SK-MEL-5 (cell line): ENCODE results near the gene NELL1. TPM values are rescaled to one million over a fixed set of nuclear protein-coding genes. Genes with fewer than 3 reads are reported as not detected.

Experiments
- DNase-seq: peaks from one replicate; pipeline ENCODE4 v3.0.0-alpha.2; 2016; ENCODE audit warnings: low read depth, low spot score
- in situ Hi-C: cut with HindIII; loops from 2 replicates; pipeline ENCODE4 v1.10.0; 2016; ENCODE audit warnings: low sequenced_read_pairs, high pct_unique_total_duplicates, low pct_unique_long_range_greater_than_20kb
- polyA plus RNA-seq, 2 experiments: library from polyadenylated mRNA; depleted of rRNA; stranded (reverse); fragments of >200 nt; gene quantifications; 2 replicates each; pipeline ENCODE4 v1.2.3, GENCODE V29; 2015
- total RNA-seq: library from RNA; depleted of rRNA; stranded (reverse); fragments of >200 nt; shearing (Covaris generic); gene quantifications from 2 replicates; pipeline ENCODE4 v1.2.3, GENCODE V29; 2014; rRNA removed

The NELL1 gene
- 0.13 TPM in 1 of 2 replicates, not detected in the other for total RNA-seq
- polyA plus RNA-seq (2015; cell fraction: cytosol; rRNA removed): not detected in 2 replicates
- not detected in 2 replicates for polyA plus RNA-seq (2015; cell fraction: nucleus; rRNA removed)

DNA sequence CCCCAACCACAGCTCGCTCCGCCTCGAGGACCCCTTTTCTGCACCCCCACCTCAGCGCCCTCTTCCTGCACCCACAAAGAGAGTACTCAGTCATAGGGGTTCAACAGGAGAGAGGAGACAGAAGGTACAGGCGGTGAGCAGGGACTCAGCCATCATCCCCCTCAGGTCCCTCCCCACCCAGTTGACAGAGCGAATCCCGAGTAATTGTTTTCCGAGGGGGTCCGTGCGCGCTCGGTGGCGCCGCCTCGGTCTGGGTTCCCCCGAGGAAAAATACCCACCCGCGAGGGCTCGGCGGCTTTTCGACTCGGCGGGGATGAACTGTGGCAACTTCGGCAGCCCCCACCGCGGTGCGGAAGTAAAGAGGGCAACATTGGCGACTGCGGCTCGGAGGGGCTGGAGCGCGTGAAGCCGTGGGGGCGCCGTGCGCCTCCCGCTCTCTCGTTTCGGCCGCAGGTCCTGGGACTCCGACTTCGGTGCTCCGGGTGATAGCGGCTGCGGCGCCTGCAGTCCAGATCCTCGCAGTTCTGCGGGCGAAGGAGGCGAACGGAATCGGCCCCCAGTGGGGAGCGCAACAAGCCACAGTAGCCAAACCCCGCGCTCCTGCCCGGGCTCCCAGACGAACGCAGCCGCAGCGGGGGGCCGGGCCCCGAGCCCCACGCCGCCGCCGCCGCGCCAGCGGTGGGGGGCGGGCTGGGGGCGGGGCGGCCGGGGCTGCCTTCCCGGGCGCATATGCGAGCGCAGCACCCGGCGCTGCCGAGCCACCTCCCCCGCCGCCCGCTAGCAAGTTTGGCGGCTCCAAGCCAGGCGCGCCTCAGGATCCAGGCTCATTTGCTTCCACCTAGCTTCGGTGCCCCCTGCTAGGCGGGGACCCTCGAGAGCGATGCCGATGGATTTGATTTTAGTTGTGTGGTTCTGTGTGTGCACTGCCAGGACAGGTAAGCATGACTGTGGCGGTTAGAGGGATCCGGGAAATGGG lies at the start of gene NELL1:
NELL1 (plus strand) TSS at position 743 of the 976 bp plus-strand sequence.
- in situ Hi-C loops: no loop called here

DNA sequence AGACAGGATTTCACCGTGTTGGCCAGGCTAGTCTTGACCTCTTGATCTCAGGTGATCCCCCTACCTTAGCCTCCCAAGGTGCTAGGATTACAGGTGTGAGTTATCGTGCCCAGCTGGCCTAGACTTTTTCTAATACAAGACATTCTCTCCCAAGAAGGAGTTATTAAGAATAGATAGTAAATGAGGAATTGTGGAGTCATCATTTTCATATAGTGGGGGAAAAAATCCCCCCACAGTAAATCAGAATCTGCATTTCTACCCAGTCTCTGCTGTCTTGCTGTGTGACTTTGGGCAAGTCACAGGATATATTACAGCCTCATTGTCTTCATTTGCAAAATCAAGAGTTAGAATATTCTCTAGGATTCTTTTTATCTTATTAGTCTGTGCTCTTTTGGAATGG lies 48.4 kb upstream of the NELL1 start:
- in situ Hi-C loops: no loop called here

More for the DNA sequence above, at the start of gene NELL1:
- DNase-seq: no peak

DNA sequence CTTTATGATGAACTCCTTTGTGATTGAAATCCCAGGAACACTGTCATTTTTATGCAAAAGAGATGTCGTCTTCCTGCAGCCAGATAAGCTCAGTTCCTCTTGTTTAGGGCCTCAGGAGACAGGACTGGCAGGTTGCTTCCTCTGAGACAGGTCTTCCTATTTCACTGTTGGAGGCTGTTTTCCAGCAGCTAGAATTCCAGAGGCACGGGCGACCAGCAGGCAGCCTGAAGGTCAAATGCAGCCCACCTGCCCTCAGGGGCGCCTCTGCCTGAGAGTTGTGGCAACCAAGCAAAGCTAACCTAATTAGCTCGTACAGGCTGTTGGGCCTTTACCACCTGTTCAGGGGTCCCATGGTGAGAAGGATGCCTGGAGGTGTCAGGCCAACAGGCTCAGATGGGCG lies 47.7 kb upstream of the NELL1 start:
- in situ Hi-C loops: no loop called here
- no peak for DNase-seq

More for the DNA sequence above, 48.4 kb upstream of the NELL1 start:
- DNase-seq: no peak

DNA sequence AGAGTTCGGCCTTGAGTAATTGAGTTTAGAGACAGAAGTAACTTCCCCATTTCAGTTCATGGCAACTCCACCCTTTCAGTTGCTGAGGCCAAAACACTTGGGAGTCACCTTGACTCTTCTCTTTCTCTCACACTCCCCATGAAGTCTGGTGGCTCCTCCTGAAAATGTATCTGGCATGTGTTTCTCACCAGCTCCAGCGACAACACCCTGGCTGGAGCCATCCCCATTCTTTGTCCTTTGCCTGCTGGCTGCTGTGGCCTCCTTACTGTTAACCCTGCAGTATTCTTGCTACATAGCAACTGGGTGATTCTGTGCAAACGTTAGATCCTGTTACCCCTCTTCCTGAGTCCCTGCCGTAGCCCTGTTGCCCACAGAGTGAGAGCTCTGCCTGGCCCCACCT lies 46.1 kb upstream of the NELL1 start:
- in situ Hi-C loops: no loop called here
- no peak for DNase-seq

DNA sequence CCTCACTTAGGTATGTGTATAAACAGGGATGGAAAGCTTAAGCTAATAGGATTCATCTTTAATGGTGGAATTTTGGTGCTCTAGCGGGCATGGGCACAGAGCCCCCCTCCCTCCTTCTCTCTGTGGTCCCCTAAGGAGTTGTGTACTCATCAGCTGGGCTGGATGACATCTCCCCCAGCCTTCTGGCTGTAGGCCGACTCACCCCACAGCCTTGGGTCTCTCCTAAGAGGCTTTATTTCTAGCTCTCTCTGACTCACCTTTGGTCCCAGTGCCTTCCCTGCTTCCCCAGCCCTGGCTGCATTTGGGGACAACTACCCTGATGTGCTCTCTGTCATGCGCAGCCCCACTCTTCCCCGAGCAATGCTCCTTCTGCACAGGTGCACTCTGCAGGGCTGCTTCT lies 43.1 kb upstream of the NELL1 start:
- no peak for DNase-seq
- in situ Hi-C loops: no loop called here

DNA sequence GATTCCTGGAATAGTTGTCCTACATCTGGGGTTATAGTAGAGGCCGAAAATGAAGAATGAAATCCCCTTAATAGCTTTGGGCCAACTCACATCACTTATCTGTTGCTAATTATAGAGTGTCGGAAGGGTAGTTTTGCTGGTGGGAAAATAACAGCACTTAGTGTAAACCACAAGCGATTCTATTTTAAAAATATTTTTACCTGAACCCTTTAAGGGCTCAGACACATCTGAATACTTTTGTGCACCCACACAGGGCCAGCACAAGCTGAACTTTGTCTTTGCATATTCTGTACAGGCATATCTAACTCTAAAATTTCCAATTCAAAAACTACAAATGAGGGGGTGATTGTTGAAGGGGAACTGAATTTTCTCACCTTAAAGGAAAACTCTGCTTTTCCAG lies 42.4 kb upstream of the NELL1 start:
- in situ Hi-C loops: no loop called here
- DNase-seq: no peak

DNA sequence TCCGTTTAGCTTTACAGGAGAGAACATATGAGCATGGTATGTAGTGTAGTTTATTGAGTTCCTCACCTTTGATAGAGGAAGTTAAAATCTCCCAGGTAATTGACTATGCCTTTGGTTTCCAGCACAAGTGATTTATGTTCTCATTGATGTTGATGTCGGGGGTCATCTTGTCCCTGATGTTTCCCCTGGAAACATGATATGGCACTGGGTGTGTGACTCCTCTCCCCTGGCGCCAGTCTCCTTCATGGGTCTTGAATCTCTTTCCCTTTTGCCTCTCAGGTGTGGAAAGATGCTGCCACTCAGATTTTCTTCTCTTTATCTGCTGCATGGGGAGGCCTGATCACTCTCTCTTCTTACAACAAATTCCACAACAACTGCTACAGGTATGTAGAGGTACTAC lies 41.7 kb upstream of the NELL1 start:
- in situ Hi-C loops: no loop called here
- no peak for DNase-seq

DNA sequence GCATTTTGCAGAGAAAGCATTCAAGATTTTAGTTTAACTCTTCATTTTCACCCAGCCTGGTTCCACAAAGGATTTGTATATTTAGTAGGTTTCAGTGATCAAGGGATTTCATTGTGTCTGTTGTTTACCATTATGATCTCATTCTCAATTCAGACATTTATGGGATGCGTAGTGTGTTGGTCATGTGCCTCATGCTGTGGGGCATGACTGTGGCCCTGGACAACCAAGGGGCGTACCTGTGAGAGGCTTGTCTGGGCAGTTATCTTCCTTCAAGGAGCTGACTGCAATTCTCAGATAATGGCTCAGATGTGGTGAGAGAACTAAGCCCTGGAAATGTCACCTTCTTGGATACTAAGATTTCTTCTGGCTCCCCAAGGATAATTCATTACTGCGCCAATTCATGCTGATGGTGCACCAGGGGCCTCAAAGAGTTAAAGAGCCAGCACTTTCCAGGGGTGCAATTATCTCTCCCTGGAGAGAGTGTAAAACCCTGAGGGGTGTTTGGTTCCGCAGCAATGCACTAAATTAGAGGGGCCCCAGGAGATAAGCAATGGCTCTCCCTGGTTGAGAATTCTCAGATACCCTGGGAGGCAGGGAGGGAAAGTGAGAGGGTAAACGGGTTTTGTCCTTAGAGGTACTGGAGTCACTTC lies 37.7 kb upstream of the NELL1 start:
- DNase-seq: peak; percentile 40
- in situ Hi-C loops: no loop called here

DNA sequence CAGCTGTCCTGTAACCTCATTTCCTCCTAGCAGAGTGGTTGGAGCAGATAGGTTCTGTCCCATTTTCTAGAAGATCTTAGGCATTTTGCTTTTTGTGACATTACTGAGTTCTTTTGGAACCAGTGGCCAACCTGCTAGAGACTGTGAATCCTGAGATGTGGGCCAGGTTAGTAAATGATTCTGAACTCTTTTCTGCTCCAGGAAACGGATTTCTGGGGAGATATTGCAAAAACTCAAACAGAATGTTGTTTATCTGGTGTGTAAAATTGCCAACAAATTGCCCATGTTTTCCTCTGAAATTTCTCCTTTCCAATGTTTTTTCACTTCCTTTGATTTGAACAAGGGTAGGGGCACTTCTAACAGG lies 37.2 kb upstream of the NELL1 start:
- DNase-seq: no peak
- in situ Hi-C loops: no loop called here

DNA sequence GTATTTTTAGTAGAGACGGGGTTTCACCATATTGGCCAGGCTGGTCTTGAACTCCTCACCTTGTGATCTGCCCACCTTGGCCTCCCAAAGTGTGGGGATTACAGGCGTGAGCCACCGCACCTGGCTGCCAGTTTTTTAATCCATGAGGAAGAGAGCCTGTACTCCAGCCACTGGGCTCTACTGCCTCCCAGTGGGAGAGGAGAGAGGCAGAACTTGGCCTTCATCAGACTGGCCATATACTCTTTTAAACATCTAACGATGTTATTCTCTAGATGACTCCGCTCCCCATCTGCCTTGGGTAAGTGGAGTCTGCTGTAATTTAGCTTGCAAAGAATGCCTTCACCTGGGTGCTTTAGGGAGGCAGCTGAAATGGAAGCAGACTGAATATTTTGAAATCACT lies 35.3 kb upstream of the NELL1 start:
- DNase-seq: peak; percentile 36
- in situ Hi-C loops: no loop called here

DNA sequence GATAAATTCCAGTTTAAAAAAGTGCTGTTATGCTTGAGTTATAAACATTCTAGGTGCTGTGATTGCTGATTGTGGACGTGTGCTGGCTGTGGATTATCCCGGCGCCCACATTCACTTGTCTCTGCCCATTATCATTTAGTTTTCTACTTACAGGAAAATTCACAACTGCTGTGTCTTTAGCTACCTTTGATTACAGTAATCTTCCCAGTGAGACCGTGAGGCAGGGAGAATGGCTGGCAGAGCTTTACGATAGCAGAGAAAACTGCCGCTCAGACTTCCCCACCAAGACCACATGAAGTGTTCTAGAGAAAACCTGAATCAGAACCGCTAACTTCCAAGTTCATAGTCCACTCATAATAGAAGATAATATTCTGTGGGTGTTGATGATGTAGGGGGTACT lies 34.6 kb upstream of the NELL1 start:
- DNase-seq: no peak
- in situ Hi-C loops: no loop called here

DNA sequence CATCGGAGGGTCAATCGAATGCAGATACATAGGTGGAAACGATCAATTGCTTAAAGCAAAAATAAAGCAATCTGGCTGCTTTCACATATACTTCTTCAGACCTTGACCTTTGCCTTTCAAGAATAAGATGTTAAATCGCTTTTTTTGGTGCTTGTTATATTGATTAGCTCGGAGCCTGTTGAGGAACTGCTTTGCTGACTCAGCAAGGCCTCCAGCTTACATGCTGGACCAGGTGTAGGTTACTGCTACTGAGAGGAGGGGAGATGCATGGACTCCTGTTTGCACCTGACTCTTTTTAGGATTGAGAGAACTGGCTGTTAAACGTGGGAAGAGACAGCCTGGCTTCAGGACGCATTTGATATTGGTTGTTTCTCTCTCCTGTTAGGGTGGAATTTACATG lies 31.3 kb upstream of the NELL1 start:
- in situ Hi-C loops: no loop called here
- no peak for DNase-seq

DNA sequence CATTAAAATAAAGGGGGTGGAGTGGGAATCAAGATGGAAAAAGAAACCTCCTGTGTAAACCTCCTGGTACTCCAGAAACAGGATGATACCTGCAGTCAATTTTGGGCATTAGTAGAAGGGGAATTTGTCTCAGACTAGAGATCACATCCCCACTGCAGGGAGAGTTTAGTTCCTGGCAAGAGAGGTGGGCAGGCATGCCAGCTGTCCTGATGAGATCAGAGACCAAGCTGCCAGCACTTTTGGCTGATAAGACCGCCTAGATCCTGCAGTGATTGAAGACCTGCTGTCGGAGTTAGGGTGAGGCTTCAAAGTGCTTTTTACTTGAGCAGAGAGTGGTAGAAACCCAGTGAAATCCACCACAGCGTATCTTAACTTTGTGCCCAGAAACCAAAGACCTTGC lies 29.7 kb upstream of the NELL1 start:
- DNase-seq: no peak
- in situ Hi-C loops: no loop called here

DNA sequence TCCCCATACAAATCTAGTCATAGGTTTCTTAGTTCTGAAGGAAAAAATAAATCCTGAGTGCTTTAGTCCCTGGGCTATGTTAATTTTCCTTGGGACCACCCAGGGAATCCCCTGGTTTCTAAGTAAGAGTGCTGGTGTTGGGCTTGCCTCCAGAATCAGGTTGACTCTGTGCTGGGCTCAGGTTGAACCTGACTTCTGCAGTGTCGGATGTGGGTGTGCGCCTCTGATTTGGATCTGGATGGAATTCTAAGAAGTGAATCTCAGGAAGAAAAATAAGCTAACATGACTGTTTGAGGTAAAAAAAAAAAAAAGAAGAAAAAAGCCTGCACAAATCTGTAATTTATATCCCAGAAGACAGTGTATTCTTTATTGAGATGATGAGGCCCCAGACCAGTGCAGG lies 29.0 kb upstream of the NELL1 start:
- no peak for DNase-seq
- in situ Hi-C loops: no loop called here

DNA sequence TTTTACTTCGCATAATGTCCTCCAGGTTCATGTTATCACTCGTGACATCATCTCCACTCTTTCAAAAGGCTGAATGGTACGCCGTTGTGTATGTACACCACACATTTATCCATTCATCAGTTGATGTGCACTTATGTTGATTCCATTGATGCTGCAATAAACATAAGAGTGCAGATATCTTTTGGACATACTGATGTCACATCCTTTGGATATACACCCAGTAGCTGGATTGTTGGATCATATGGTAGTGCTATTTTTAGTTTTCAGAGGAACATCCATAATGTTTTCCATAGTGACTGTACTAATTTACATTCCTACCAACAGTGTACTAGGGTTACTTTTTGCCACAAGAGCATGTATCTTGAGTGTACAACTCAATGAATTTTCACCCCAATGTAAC lies 25.0 kb upstream of the NELL1 start:
- in situ Hi-C loops: no loop called here
- no peak for DNase-seq

DNA sequence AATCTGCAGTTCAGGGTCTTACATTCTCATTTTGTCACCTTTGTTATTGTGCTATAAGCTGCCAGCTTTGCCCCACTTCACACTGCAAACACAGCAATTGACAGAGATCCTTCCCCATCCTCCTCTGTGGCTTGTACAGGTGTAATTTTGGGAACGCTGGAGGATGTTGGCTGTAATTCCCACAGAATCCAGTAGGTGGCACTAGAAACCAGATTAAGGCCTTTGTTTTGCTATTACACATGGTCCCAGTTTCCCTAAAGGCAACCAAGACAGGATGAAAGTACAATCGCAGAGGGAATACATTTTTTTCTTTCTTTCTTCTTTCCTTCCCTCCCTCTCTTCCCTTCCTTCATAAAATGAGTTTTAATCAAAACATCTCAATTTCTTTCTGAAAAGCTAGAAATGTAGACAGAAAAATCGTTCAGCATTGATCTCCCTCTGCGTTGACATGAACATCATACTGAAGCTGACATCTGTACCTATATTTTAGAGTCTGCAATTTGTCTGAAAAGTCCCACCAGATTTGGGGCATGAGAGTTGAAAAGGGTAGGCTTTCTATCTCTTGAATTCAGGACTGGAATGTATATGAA lies 21.3 kb upstream of the NELL1 start:
- peak; percentile 72 for DNase-seq
- in situ Hi-C loops: no loop called here

DNA sequence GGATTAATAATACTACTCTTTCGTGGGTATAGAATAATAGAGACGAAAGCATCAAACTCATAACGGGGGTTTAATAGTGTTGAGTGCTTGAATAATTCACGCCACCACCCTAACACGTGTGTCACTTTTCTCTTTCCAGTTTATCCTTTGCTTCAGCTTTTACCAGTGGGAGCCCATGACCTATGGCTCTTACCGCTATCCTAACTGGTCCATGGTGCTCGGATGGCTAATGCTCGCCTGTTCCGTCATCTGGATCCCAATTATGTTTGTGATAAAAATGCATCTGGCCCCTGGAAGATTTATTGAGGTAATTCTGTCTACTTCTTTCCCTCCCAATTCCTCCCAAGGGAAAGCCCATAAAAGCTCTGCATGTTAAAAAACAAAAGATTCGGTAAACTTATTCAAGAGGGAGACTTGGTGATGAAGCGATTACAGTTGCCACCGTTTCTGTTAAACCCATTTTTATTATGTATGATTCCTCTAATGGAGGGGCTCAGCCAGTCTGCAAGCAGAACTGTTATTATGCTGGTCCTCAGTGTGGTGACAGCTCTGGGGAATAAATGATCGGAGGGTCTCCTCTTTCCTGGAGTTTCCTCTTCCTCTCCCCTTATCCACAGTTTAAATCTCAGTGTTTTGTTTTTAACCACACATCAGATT lies 17.1 kb upstream of the NELL1 start:
- in situ Hi-C loops: no loop called here
- no peak for DNase-seq

DNA sequence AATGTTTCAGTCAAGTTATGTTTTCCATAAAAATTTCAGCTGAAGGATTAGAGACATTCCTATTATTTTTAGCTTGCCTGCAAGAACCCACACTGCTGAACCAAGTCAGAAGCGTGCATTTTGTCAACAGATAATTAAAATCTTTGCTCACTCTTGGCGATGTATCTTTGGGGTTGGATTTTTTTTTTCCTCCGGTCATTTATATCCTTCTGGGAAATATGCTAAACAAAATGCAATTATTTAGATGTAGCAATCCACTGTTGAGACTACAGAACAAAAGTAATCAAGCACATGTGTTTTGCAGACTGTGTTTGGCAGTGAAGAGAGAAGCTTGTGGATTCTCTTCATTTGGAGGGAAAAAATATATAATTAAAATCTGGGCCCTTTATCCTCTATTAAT lies 15.3 kb upstream of the NELL1 start:
- DNase-seq: no peak
- in situ Hi-C loops: no loop called here
